HG03095 (cell line): Measurements from ENCODE around the gene ZNF565.
"Not testable (repeated sequence)": the region's sequence is repeated elsewhere in the genome, so short reads cannot be mapped to it uniquely, and the experiment has no call there.

Source experiments
- ATAC-seq: cut with Tn5 transposase; IDR thresholded peaks from one replicate; pipeline ENCODE4 v1.9.1; 2021; ENCODE audit warnings: moderate library complexity; ENCODE audit not compliant: unreplicated experiment

ZNF565 gene

DNA sequence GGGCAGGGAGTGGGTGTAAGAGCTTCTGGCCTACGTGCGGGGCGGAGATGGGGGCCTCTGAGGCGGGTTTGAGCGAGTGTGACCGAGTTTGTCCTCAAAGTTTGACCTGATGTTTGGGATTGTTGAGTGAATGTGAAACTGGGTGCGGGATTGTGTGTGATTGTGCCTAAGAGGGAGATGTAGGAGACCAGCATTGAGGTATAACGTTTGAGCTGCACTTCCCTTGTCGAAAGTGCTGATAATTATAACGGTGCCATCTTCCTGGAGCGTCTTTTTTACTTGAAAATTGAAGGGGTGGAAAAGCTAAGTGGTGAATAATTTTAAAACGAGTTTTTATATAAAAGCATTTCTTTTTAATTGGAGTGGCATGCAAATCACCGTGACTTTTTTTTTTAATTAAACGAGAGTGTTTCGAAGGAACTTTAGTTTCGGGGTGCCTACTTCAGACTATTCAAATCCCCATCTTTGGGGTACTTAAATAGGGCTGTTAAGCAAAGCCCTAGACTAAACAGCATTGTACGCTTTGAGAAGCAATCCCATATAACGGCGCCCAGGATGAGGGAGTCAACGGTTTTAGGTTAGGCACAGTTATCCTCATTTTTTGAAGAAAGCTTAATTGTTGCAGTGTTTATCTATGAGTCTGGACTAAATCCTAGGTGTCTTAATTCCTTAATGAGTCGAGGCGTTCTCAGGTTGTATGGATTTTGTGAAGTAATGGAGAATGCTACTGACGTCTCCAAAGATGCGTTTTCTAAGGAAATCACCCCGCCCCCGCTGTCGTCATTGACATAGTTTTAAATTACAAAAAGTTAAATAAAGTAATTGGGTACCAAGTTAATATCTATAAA, 1.0 kb upstream of the ZNF565 start:
- peak; percentile 9 for ATAC-seq

DNA sequence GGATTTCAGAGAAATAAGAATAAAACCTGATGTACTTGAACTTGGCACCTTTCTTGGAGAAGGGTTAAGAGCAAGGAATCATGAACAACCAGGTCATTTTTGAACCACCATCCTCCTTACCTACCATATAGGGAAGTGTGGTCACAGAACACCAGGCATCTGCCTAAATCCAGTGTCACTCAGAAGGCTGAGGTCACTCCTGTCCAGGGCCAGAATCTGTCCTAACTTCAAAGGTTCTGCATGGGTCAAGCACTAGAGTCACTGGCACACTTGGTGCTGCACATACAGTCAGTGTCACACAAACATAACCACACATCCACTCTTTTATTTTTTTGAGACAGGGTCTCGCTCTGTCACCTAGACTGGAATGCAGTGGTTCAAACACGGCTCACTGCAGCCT, 1.6 kb downstream of the ZNF565 start:
- ATAC-seq = no peak

DNA sequence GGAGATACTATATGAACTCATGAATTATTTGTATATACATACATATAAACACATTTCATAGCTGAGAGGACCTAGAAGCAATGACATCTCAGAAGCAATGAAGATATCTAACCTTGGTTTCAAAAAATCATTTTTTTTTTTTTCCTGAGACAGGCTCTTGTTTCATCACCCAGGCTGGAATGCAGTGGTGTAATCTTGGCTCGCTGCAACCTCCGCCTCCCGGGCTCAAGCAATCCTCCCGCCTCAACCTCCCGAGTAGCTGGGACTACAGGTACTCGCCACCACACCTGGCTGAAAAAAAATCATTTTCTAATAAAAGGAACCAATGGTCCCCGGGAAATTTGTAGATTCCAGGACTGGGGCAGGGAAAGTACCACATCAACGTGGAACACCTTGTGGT, 4.0 kb downstream of the ZNF565 start:
- no peak for ATAC-seq

DNA sequence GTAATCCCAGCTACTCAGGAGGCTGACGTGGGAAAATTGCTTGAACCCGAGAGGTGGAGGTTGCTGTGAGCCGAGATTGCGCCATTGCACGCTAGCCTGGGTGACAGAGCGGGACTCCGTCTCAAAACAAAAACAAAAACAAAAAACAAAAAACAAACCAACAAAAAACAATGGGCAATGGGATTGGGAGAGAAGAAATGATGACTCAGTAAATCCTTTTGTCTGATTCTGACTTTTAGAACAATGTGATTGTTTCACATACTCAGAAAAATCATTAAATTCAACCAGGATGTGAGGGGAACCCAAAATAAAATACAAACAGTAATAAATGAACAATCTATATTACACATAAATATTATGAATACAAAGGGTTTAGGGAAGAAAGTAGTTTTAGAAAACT, 5.1 kb downstream of the ZNF565 start:
- no peak for ATAC-seq

DNA sequence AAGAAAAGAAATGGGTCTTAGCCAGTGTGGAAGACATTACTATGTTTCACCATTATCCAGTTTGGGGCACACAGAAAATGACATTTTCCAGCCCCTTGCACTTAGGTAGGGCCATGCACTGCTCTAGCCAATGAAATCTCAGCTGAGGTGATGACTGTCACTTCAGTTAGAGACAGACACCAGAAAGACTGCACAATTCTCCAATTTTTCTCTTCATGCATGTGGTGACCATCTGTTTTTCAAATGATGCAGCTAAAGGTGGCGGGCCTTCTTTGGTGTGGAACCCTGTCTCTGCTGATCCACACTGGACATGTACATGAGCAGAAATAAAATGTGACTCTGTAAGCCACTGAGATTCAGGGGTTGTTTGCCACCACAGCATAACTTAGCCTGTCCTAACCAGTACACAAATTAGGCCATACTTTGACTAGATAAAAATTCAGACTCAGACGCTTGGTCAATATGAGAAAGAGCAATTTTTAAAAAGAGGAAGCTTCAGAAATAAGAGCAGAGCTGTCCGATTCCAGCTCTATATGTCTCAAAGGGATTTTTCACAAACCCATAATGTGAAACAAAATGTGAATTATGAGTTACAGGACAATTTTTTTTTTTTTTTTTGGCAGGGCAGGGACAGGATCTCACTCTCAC, 6.7 kb downstream of the ZNF565 start:
- peak; percentile 73 for ATAC-seq

DNA sequence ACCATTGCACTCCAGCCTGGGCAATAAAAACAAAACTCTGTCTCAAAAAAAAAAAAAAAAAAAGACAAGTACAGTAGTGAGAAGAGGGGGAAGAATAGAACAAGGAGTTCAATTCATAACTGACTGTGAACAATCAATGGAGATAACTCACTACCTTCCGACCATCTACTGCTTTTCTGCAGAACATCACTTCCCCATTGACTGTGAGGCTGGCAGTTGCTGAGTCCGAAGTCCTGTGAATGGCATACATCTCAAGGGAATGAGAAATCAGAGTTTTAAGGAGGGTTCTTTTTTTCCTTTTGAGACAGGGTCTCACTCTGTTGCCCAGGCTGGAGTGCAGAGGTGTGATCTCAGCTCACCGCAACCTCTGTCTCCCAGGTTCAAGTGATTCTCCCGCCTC, 11.2 kb downstream of the ZNF565 start:
- ATAC-seq = no peak

DNA sequence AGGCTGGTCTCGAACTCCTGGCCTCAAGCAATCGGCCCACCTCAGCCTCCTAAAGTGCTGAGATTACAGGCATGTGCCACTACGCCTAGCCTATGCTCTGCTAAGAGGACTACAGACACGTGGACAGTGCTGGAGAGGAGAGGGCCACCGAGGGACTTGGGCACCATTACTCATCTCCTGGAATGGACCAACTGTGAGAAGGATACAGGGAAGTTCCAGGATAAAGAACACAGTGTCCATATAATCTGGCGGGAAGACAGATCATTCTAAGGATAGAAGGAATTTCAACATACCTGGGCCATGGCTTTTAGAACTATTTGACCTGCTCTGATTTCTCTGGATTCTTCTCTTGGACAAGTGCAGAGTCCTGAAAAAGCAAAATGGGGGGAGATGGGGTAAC, 12.8 kb downstream of the ZNF565 start:
- no peak for ATAC-seq

DNA sequence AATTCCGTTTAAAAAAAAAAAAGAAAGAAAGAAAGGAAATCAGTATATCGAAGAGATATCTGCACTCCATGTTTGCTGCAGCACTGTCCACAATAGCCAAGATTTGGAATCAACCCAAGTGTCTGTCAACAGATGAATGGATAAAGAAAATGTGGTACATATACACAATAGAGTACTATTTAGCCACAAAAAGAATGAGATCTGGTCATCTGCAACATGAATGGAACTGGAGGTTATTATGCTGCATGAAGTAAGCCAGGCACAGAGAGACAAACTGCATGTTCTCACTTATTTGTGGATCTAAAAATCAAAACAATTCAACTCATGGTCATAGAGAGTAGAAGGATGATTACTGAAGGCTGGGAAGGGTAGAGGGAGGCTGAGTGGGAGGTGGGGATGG, 16.3 kb downstream of the ZNF565 start:
- ATAC-seq = no peak

DNA sequence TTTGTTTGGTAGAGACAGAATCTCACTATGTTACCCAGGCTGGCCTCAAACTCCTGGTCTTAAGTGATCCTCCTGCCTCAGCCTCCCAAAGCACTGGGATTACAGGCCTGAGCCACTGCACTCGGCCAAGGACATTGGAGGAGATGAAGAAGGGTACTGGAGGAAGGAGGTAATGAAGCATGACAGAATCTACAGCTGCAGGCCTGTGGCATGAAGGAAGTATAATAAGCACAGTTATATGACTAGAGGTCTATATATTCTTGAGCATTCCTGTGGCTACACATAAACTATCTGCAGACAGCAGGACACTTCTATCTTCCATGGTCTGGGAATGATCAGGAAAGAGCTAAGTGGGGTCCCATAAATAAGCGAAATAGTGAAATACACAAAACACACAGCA, 18.2 kb downstream of the ZNF565 start:
- no peak for ATAC-seq

DNA sequence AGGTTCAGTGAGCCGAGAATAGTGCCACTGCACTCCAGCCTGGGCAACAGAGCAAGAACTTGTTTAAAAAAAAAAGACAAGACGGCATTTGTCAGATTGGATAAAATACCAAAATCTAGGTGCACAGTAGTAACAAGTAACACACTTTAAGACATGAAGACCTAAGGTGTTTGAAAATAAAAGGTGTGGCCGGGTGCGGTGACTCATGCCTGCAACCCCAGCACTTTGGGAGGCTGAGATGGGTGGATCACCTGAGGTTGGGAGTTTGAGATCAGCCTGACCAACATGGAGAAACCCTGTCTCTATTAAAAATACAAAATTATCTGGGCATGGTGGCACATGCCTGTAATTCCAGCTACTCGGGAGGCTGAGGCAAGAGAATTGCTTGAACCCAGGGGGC, 27.7 kb downstream of the ZNF565 start:
- ATAC-seq = not testable (repeated sequence)

DNA sequence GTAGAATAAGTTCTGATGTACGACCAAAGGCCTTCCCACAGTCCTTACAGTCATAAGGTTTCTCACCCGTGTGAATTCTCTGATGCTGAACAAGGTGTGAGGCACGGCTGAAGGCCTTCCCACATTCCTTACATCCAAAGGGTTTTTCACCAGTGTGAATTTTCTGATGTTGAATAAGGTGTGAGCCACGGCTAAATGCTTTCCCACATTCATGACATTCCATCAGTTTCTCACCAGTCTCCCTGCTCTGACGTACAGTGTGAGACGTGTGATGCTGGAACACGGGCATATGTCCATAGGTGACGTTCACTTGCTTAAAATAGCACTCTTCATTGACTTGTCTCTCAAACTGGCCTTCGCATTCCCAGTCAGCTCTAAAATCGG, 31.2 kb downstream of the ZNF565 start:
- ATAC-seq = no peak

DNA sequence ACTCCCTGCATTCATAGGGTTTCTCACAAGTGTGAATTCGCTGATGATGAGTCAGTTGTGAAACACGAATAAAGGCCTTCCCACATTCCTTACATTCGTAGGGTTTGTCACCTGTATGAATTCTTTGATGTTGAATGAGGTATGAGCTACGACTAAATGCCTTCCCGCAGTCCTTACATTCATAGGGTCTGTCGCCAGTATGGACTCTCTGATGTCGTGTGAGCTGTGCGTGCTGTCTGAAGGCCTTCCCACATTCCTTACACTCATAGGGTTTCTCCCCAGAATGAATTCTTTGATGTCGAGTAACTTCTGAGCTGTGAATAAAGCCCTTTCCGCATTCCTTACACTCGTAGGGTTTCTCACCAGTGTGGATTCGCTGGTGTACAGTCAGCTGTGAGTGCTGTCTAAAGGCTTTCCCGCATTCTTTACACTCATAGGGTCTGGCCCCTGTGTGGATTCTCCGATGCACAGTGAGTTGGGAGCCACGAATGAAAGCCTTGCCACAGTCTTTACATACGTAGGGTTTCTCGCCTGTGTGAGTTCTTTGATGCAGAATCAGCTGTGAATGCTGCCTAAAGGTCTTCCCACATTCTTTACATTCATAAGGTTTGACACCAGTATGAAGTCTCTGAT, 31.7 kb downstream of the ZNF565 start:
- no peak for ATAC-seq

DNA sequence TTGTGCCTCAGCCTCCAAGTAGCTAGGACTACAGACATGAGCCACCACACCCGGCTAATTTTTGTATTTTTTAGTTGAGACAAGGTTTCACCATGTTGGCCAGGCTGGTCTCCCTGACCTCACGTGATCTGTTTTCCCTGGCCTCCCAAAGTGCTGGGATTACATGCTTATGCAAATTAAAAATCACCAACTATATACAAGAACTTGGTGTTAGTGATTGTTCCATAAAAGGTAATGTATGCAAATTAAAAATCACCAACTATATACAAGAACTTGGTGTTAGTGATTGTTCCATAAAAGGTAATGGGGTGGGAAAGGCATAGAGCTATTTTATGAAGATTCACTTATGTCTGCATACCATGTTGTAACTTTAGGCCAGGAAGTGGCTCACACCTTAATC, 35.4 kb downstream of the ZNF565 start:
- ATAC-seq = not testable (repeated sequence)

DNA sequence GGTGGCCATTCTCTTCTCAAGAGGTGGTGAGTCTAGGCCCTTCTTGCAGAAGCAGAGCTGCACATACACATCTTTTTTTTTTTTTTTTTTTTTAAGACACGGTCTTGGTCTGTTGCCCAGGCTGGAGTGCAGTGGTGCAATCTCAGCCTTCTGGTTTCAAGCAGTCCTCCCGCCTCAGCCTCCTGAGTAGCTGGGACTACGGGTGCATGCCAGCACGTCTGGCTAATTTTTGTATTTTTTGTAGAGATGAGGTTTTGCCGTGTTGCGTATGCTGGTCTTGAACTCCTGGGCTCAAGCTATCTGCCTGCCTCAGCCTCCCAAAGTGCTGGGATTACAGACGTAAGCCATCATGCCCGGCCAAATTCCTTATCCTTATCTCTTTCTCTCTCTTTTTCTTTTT, 40.6 kb downstream of the ZNF565 start:
- not testable (repeated sequence) for ATAC-seq

DNA sequence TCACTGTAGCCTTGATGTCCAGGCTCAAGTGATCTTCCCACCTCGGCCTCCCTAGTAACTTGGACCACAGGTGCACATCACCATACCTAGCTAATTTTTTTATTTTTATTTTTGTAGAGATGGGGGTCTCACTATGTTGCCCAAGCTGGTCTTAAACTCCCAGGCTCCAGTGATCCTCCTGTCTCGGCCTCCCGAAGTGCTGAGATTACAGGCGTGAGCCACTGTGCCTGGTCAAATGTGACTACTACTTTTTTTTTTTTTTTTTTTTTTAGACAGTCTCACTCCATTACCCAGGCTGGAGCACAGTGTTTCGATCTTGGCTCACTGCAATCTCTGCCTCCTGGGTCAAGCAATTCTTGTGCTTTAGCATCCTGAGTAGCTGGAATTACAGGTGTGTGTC, 41.6 kb downstream of the ZNF565 start:
- no peak for ATAC-seq

DNA sequence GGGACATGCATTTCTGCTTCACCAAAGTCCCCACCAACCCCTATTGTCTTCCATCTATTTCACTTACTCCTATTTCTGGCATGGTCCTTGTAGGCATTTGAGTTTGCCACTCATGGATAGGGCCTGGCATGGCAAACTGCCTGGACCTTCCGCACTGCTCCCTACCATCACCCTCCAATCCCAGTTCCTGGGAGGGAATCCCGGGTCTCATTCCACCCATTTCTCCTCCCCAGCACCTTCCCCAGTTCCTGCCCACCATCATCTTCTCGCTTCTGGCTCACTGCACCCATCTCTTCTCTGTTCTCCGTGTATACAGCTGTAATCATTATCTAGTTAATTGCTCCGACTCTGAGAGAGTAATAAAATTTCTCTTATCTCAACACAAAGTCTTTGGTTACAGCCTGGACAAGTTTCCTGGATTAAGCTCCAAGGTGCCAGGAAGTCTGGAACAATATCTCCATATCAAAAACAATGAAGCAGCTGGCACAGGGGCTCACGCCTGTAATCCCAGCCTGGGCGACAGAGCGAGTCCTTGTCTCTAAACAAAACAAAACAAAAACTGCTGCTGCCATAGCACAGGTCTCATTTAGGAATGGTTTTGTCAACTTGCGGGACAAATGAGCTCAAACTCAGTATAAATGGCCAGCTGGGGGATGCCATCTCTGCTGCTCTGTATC, 45.2 kb downstream of the ZNF565 start:
- no peak for ATAC-seq

DNA sequence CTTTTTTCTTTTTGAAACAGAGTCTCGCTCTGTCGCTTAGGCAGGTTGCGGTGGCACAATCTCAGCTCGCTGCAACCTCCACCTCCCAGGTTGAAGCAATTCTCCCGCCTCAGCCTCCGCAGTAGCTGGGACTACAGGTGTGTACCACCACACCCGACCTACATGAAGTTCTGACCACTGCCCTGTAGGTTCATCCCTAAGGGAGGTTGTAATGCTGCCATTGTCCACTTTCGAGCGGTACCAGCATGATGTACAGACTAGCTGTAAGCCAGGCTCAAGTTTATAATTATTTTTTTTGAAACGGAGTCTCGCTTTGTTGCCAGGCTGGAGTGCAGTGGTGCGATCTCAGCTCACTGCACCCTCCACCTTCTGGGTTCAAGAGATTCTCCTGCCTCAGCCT, 50.7 kb downstream of the ZNF565 start:
- no peak for ATAC-seq

DNA sequence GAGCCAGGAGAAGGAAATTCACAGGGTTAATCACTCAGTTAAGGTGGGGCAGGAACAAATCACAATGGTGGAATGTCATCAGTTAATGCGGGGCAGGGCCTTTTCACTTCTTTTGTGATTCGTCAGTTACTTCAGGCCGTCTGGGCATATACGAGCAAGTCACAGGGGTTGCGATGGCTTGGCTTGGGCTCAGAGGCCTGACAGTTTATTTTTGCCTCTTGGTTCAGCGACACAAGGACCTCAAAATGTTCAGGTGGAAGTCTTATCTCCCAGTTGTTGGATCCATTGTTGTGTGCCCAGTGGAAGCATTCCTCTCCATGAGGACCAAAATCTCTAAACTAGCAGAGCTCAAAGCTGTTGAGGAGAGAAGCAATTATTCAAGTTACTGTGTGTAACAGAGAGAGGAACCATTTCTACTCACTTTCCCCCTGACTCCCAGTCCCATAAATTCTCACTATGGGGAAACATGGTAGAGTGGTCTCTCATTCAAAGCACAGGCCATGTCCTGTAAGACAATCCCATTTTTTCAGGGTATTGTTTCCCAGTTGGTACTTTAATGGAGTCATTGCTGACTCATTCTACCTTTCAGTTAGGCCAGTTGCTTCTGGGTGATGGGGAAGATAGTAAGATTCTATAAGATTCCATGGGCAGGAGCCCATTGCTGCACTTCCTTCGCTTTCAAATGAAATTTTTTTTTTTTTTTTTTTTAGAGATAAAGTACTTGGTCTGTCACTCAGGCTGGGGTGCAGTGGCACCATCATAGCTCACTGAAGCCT, 53.5 kb downstream of the ZNF565 start:
- ATAC-seq = no peak

DNA sequence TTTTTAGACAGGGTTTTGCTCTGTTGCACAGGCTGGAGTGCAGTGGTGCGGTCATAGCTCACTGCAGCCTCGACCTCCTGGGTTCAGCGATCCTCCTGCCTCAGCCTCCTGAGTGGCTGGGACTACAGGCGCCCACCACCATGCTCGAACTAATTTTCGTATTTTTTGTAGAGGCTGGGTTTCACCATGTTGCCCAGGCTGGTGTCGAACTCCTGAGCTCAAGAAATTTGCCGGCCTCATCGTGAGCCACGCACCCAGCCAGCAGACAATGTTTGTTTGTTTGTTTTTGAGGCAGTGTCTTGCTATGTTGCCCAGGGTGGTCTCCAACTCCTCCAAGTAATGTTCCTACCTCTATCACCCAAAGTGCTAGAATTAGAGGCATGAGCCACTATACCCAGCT, 61.3 kb downstream of the ZNF565 start:
- no peak for ATAC-seq

DNA sequence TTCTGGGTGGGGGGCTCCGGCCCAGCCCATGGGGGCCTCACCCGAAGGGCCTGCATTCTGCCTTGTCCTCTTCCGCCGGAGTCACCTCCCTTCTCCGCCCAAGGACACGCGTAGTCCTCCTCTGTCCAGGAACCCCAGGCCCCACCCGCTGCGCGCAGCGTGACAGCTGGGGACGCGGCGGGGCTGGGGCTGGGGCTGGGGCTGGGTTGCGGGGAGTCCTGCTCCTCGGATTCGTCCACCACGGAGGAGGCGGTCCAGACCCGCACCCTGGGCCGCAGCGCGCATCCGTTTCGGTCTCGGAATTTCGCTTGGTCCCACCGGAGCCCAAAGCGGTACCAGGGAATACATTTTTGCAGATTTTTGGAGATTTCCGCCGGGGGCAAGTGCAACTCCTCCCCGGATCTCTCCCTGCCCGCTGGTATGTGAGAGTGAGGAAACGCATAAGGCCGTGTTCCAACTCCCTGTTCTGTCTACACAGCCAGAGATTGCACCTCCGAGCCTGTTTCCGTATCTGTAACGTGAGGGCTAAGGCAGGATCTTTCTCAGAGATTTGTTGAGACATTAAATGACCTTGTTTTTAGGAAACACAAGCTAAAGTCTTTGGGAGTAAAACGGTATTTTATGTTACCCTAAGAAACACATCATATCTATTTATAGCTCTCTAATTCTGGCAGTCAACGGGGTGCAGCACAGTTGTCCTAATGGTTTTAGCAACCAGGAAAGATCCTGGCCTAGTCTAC, 61.9 kb downstream of the ZNF565 start, which contains the start of gene COX7A1:
COX7A1 (minus strand) TSS at position 96 of the 740 bp plus-strand sequence; CDS start at position 56, 40 bp downstream.
- no peak for ATAC-seq
